ENCODE data around the gene RALGDS.

GRCh38 chr9:133054966-133055365 lies 66.1 kb downstream of the RALGDS start:
- TF ChIP-seq, protein P1, sequence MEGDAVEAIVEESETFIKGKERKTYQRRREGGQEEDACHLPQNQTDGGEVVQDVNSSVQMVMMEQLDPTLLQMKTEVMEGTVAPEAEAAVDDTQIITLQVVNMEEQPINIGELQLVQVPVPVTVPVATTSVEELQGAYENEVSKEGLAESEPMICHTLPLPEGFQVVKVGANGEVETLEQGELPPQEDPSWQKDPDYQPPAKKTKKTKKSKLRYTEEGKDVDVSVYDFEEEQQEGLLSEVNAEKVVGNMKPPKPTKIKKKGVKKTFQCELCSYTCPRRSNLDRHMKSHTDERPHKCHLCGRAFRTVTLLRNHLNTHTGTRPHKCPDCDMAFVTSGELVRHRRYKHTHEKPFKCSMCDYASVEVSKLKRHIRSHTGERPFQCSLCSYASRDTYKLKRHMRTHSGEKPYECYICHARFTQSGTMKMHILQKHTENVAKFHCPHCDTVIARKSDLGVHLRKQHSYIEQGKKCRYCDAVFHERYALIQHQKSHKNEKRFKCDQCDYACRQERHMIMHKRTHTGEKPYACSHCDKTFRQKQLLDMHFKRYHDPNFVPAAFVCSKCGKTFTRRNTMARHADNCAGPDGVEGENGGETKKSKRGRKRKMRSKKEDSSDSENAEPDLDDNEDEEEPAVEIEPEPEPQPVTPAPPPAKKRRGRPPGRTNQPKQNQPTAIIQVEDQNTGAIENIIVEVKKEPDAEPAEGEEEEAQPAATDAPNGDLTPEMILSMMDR (conservative IDR thresholded peaks at IDR 0.05; ENCODE audit: low read depth, low read length), result no peak
- TF ChIP-seq EZH2 (IDR thresholded peaks at IDR 0.05; ENCODE audit: borderline replicate concordance, low read depth, low read length, poor library complexity, severe bottlenecking), result no peak

Measured in A673 (cell line).